WERI-Rb-1 (cell line): Measurements from ENCODE around the gene MTIF3.

Source experiments
- DNase-seq: peaks from one replicate; pipeline ENCODE4 v3.0.0-alpha.2; 2020
- H3K27ac ChIP-seq: fragments of 250-450 bp; sonication (Bioruptor Pico); 2 replicates; pipeline ENCODE4 v1.5.1; 2020; ENCODE audit warnings: mild to moderate bottlenecking, moderate library complexity
- H3K27me3 ChIP-seq: fragments of 250-450 bp; sonication (Bioruptor Pico); 2 replicates; pipeline ENCODE4 v1.5.1; 2021; ENCODE audit warnings: mild to moderate bottlenecking, low read depth, moderate library complexity; ENCODE audit not compliant: insufficient read depth, severe bottlenecking
- H3K36me3 ChIP-seq: fragments of 250-450 bp; sonication (Bioruptor Pico); 2 replicates; pipeline ENCODE4 v1.5.1; 2020; ENCODE audit warnings: mild to moderate bottlenecking, moderate library complexity
- H3K4me3 ChIP-seq: 2 replicates; pipeline ENCODE4 v1.5.1; 2011; ENCODE audit warnings: low read depth, mild to moderate bottlenecking, control low read depth, low read length
- H3K9me3 ChIP-seq: fragments of 250-450 bp; sonication (Bioruptor Pico); 2 replicates; pipeline ENCODE4 v1.5.1; 2021; ENCODE audit warnings: mild to moderate bottlenecking, moderate library complexity; ENCODE audit not compliant: severe bottlenecking
- TF ChIP-seq, protein P1 (sequence below): IDR thresholded peaks from 2 replicates; pipeline ENCODE4 v1.5.1; 2011; ENCODE audit warnings: low read depth, mild to moderate bottlenecking, control low read depth, inconsistent platforms, low read length

The MTIF3 gene

DNA sequence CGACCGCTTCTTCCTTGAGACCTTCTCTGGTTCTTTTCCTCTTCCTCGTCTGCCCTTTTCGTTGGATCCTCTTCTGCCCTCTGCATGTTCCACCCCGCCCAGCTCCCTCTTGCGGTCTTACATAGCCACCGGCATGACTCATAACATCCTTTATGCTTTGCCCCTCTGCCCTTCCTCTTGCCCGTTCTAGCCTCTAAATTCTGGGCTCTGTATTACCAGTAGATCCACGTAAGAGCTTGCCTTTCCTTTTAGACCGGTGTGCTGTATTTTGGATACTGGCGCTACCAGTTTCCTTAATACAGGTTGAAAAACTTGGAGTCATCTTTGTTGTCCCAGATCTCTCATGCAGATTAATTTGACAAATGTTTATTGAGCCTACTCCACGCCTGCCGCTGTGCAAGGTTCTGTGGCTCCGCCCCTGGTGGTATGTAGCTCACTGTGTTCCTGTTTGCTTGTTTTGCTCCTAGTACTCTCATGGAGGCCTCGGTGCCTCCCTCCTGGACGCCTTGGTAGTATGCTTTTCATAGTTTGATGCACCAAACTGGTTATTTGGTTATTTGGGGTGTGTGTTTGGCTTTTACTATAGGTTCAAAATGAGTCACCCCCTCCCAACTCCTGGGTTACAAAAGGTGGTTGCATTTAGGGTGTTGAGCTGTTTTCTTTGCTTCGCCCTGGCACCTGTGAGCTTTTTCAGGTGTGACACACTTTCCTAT, 24.3 kb downstream of the MTIF3 start:
- Histone ChIP-seq H3K27ac (no peak overlapping the region), H3K36me3 (peaks cover 49% of the 10 kb centered on the region), H3K27me3 (peaks cover 17% of the 10 kb centered on the region), H3K4me3 (no peak overlapping the region), H3K9me3 (no peaks in the 10 kb centered on the region)
- DNase-seq: no peak
- TF ChIP-seq, protein P1, sequence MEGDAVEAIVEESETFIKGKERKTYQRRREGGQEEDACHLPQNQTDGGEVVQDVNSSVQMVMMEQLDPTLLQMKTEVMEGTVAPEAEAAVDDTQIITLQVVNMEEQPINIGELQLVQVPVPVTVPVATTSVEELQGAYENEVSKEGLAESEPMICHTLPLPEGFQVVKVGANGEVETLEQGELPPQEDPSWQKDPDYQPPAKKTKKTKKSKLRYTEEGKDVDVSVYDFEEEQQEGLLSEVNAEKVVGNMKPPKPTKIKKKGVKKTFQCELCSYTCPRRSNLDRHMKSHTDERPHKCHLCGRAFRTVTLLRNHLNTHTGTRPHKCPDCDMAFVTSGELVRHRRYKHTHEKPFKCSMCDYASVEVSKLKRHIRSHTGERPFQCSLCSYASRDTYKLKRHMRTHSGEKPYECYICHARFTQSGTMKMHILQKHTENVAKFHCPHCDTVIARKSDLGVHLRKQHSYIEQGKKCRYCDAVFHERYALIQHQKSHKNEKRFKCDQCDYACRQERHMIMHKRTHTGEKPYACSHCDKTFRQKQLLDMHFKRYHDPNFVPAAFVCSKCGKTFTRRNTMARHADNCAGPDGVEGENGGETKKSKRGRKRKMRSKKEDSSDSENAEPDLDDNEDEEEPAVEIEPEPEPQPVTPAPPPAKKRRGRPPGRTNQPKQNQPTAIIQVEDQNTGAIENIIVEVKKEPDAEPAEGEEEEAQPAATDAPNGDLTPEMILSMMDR: no peak

DNA sequence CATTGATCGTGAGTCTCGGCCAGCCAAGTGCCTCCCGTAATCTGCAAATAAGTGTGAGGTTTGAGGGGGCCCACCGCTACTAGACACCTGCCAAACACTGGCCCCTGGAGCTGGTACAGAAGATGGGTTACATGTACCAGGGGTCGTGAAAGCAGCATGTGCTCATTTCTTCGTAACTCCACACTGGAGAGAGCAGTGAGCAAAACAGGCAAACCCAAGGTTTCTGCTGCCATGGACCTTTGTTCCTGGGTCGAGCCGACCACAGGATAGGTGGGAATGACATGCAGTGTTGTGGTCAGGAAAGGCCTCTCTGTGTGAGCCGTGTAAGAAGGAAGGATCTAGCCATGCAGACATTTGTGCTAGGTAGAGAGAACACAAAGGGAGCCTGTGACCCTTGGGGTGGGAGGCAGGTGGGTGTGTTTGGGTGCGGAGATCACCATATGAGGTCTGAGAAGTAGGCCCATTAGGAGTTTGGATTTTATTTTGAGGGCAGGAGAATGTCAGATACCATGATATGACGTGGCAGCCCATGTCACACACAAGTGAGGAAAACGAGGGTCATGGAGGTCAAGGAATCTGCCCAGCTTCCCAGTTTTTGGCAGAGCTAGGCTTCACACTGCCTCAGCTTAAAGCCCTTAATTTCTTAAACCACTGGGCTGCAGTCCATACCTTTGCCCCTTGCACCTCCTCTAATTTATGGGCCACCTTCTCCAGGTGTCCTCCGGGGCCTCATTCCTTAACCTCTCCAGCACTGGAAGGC, 25.0 kb downstream of the MTIF3 start:
- H3K27ac ChIP-seq: peak overlapping the region; percentile 68
- peak overlapping the region; percentile 76 for H3K4me3 ChIP-seq
- no peaks in the 10 kb centered on the region for H3K9me3 ChIP-seq
- H3K36me3 ChIP-seq: peaks cover 41% of the 10 kb centered on the region
- peaks cover 21% of the 10 kb centered on the region for H3K27me3 ChIP-seq
- TF ChIP-seq, protein P1: no peak
- DNase-seq: no peak

DNA sequence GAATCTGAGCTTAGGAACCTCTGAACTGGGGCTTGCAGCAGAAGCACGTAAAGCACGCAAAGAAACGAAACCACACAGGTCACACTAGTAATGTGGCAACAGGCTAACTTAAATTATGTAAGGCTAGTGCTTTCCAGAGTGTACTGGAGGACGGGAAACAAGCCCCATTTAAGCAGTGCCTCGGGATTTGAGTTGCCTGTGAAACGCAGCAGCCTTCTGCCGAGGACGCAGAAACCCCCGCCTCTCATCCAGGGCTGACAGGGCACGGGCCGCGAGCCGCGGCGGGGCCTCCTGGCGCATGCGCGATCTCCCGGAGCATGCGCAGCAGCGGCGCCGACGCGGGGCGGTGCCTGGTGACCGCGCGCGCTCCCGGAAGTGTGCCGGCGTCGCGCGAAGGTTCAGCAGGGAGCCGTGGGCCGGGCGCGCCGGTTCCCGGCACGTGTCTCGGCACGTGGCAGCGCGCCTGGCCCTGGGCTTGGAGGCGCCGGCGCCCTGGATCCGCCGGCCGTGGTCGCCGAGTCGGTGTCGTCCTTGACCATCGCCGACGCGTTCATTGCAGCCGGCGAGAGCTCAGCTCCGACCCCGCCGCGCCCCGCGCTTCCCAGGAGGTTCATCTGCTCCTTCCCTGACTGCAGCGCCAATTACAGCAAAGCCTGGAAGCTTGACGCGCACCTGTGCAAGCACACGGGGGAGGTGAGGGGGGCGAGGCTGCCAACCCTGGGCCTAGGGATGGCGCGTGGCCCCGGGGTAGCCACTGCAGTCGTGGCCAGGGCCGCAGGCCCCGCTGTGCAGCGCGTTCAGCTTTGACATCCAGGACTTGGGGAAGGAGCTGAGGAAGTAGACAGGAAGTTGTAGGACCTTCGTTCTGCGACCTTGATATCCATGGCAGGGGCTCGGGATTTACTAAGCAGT, 25.9 kb downstream of the MTIF3 start, which contains the start of gene GTF3A:
Gene GTF3A, plus strand, starts transcription at position 374 of the 912 bp plus-strand sequence.
- Histone ChIP-seq H3K4me3 (peak within 1 kb of the TSS; percentile 76), H3K27ac (peak within 1 kb of the TSS; percentile 68), H3K9me3 (no peaks in the 10 kb centered on the region), H3K36me3 (peaks cover 33% of the 10 kb centered on the region), H3K27me3 (peaks cover 26% of the 10 kb centered on the region)
- TF ChIP-seq, protein P1: no peak
- DNase-seq: peak; percentile 93

DNA sequence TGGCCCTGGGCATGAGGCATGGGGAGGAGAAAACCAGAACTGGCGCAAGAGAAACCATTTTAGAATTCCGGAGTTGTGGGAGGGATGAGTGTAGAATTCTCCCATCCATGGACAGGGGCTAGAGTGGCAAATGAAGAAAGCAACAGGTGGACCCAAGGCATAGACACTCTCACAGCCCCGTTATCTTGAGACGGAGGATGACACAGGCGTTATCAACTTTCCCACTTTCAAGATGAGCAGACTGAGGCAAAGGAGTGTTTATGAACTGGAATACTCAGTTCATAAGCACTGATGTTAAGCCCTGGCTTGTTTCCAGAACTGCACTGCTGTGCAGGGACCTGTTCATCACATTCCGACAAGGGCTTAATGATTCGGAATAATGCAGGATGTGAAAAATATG, 27.0 kb downstream of the MTIF3 start:
- DNase-seq: no peak
- peaks cover 22% of the 10 kb centered on the region for H3K36me3 ChIP-seq
- peaks cover 38% of the 10 kb centered on the region for H3K27me3 ChIP-seq
- no peak overlapping the region for H3K27ac ChIP-seq
- TF ChIP-seq, protein P1: no peak
- H3K4me3 ChIP-seq: no peak overlapping the region
- H3K9me3 ChIP-seq: peaks cover 7% of the 10 kb centered on the region

DNA sequence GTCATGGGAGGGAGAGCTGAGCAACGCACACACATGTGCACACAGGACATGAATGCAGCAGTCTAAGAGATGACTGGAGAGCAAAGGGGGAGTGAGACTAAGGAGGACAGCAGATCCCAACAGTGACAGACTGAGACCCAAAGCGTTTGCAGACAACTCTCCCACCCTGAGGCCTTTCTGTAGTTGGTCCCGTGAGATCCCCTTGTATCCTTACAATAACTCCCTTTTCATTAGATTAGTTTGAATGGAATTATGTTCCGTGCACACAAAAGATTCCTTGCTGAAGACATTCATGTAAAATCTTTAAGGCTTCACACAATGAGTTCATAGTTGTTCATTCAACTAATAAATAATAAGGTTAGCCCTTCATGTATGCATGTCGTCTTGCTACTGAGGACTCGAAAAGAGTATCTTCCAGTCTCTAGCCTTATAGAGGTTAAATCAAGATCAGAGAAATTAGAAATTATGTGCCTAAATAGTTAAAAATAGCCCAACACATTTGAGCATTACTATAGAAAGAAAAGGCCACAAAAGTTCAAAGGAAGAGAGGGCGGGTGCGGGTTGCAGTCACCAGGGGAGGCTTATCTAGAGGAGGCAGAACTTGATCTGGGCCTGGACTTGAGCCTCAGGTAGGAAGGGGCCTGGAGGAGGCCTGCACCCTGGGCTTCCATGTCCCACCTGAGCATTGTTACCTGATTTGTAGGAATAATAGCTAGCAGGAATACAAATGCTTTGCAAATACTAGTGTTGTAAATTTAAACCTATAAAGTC, 29.1 kb downstream of the MTIF3 start:
- Histone ChIP-seq H3K27me3 (peaks cover 58% of the 10 kb centered on the region), H3K36me3 (peaks cover 5% of the 10 kb centered on the region; the same call in 1 of the 2 replicates), H3K27ac (no peak overlapping the region), H3K4me3 (no peak overlapping the region), H3K9me3 (peaks cover 7% of the 10 kb centered on the region)
- TF ChIP-seq, protein P1: no peak
- DNase-seq: no peak
